ENCODE data around the gene FBXW4. TPM values are rescaled to one million over a fixed set of nuclear protein-coding genes. Genes with fewer than 3 reads are reported as not detected.

Gene FBXW4, protein sequence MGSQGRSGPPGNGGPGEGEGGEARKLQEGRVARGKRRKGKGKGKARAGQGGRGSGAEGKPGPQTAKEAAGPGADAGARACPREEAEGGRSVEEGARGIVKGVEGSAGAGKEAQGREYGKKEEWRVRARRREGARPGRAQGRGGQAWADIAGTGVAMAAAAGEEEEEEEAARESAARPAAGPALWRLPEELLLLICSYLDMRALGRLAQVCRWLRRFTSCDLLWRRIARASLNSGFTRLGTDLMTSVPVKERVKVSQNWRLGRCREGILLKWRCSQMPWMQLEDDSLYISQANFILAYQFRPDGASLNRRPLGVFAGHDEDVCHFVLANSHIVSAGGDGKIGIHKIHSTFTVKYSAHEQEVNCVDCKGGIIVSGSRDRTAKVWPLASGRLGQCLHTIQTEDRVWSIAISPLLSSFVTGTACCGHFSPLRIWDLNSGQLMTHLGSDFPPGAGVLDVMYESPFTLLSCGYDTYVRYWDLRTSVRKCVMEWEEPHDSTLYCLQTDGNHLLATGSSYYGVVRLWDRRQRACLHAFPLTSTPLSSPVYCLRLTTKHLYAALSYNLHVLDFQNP
- total RNA-seq: 80.5 TPM

DNA sequence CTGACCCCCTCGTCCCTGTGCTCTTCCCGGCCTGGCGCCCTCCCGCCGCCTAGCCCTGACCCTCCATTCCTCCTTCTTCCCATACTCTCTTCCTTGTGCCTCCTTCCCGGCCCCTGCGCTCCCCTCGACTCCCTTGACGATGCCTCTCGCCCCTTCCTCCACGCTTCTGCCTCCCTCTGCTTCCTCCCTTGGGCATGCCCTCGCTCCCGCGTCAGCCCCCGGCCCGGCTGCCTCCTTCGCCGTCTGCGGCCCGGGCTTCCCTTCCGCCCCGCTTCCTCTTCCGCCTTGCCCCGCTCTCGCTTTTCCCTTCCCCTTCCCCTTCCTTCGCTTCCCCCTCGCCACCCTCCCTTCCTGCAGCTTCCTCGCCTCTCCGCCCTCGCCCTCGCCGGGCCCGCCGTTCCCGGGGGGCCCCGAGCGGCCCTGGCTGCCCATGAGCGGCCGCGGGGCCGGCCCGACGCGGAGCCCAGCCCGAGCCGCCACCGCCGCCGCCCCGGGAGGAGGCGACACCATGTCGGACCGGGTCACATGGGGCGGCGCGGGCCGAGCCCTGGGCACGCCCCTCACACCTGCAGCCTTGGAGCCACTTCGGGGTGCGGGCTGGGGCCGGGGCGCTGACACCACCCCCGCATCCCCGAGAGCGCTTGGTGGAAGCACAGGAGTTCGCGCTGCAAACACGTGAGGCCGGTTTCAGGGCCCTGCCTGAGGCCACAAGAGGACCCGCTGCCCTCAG, at the start of gene FBXW4:
TSS of gene FBXW4 (minus strand) at position 497 of the 730 bp plus-strand sequence. CDS start at position 432, 65 bp downstream.

DNA sequence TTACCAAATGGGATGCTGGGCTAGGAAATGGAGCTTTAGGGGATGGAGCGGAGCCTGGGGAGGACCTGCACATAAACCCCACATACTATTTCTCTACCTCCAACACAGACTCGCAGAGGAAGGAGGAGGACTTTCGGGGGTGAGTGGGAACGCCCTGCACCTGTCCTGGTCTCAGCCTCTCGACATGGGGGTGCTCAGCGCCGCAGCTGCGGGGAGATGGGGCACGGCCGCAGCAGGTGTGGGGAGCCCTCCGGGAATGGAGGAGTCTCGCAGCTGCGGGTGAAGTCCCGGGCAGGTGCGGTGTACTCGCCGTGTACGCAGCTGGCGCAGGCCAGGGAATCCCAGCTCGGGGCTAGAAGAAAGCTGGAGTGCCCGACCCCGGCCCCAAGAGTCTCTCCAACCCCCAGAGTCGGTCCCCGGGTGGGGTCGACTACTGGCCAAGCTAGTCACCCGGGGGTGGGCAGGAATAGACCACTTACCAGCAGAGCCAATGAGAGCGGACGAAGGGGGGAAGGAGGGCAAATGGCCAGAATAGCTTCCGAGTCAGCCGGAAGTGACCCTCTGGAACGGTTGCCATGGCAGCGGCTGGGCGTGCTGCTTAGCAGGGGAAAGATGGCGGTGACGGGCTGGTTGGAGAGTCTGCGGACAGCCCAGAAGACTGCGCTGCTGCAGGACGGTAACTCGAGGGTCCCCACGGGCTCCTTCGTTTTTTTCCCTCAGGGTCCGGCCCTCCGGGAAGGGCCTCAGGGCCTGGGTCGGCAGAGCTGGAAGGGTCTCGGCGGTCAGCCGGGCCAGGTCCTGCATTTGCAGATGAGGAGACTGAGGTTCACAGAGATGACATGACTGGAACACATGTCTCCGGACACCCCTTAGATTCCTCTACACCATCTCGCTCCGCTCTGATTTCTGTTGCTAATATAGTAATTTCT, 107.0 kb downstream of the FBXW4 start, which contains the start of the genes DPCD and POLL:
TSS of gene DPCD (plus strand) at position 597 of the 929 bp plus-strand sequence. CDS start at position 613, 16 bp downstream.
TSS of gene POLL (minus strand) at position 533 of the 929 bp plus-strand sequence. CDS start 897 bp downstream, outside the sequence.

Small RNAs within 50 kb of the gene (small RNA-seq; reads per million reads assigned to genes)
- not detected for gene MIR3158-1
- gene RNU6-1165P: not detected

Other genes starting within 250 kb of the FBXW4 start
- gene POLL, start 106.9 kb downstream of the FBXW4 start, total RNA-seq: 8.5 TPM
- gene DPCD, start 106.8 kb downstream of the FBXW4 start, total RNA-seq: 37.8 TPM
- 0.69 TPM for gene FGF8, start 80.9 kb upstream of the FBXW4 start, total RNA-seq
- gene NPM3, start 88.3 kb upstream of the FBXW4 start, total RNA-seq: 34.4 TPM
- gene OGA, start 123.3 kb upstream of the FBXW4 start, total RNA-seq: 314 TPM
- gene KCNIP2, start 148.6 kb upstream of the FBXW4 start, total RNA-seq: 17.1 TPM

Data from diencephalon (tissue), 1 donor.